ENCODE data around the gene ZNF678.

GRCh38 chr1:227518876-227519275 is 44.5 kb upstream of the ZNF678 start:
- TF ChIP-seq BHLHE40 (IDR thresholded peaks at IDR 0.05; ENCODE audit: low read depth, low read length) (no peak), CEBPB (IDR thresholded peaks at IDR 0.05; ENCODE audit: low read depth, low read length) (no peak), CTCF (conservative IDR thresholded peaks at IDR 0.05; ENCODE audit: low read depth, low read length) (no peak), MAFK (IDR thresholded peaks at IDR 0.05; ENCODE audit: low read depth, low read length) (no peak), POLR2A (IDR thresholded peaks at IDR 0.05; ENCODE audit: low read depth, low read length) (no peak), MAZ (IDR thresholded peaks at IDR 0.05; ENCODE audit: borderline replicate concordance, low read depth, low read length) (no peak), MXI1 (IDR thresholded peaks at IDR 0.05; ENCODE audit: borderline replicate concordance, low read depth, low read length) (no peak), RAD21 (IDR thresholded peaks at IDR 0.05; ENCODE audit: low read length) (no peak), FOS (IDR thresholded peaks at IDR 0.05; ENCODE audit: low read depth, low read length) (no peak), RCOR1 (IDR thresholded peaks at IDR 0.05; ENCODE audit: insufficient replicate concordance, low read length) (no peak)
